Gastroesophageal sphincter (tissue), 3 donors: ENCODE measurements around the gene AZGP1.

ENCODE experiments used
- EP300 ChIP-seq: sonication (generic); formaldehyde crosslinking; IDR thresholded peaks from one replicate; pipeline ENCODE4 v1.6.1; 2017; ENCODE audit warnings: antibody characterized with exemption, mild to moderate bottlenecking
- POLR2A ChIP-seq, 2 donors: fragments of 450-650 bp; IDR thresholded peaks; one replicate each; pipeline ENCODE4 v1.6.1; 2017; ENCODE audit warnings: antibody characterized with exemption in 2 of 2, mild to moderate bottlenecking in 2 of 2, moderate library complexity in 1 of 2
- POLR2AphosphoS5 ChIP-seq: sonication (generic); formaldehyde crosslinking; IDR thresholded peaks from one replicate; pipeline ENCODE4 v1.6.1; 2017; ENCODE audit warnings: antibody characterized with exemption
- TF ChIP-seq, protein P1 (sequence below), 4 experiments: fragments of 200-600 bp in 2 of 4; fragments of 450-650 bp in 2 of 4; sonication (generic) in 1 of 4; IDR thresholded peaks; one replicate each; pipeline ENCODE4 v1.5.1; 2017 to 2019; ENCODE audit warnings: antibody characterized with exemption in 4 of 4, mild to moderate bottlenecking in 2 of 4, moderate library complexity in 2 of 4

DNA sequence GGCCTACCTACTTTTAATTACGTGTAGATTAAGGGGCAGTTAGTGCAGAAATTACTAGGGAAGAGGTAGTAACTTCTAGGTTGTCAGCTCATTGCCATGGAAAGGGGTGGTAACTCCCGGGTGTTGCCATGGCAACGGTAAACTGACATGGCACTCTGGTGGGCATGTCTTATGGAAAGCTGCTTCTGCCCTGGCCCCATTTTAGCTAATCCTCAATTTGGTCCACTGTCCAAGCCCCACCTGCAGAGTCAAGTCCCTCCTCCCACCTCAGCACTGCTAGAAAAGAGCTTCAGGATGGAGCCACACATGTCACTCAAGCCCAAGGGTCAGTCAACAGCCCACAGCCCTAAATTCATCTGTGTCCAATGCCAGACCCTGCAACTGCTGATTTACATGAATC is 32.1 kb upstream of the AZGP1 start:
- TF ChIP-seq, protein P1, sequence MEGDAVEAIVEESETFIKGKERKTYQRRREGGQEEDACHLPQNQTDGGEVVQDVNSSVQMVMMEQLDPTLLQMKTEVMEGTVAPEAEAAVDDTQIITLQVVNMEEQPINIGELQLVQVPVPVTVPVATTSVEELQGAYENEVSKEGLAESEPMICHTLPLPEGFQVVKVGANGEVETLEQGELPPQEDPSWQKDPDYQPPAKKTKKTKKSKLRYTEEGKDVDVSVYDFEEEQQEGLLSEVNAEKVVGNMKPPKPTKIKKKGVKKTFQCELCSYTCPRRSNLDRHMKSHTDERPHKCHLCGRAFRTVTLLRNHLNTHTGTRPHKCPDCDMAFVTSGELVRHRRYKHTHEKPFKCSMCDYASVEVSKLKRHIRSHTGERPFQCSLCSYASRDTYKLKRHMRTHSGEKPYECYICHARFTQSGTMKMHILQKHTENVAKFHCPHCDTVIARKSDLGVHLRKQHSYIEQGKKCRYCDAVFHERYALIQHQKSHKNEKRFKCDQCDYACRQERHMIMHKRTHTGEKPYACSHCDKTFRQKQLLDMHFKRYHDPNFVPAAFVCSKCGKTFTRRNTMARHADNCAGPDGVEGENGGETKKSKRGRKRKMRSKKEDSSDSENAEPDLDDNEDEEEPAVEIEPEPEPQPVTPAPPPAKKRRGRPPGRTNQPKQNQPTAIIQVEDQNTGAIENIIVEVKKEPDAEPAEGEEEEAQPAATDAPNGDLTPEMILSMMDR (IDR thresholded peaks at IDR 0.05) = no peak
- TF ChIP-seq POLR2A (IDR thresholded peaks at IDR 0.05) (no peak), EP300 (no peak), POLR2AphosphoS5 (no peak)
